Fibroblast of lung (primary cell): ENCODE measurements around the gene CGB7. TPM values are rescaled to one million over a fixed set of nuclear protein-coding genes. Genes with fewer than 3 reads are reported as not detected.

Source experiments
- DNase-seq, 2 donors: peaks; one replicate each; pipeline versions ENCODE4 v3.0.0 to v3.0.0-alpha.2; 2010; ENCODE audit warnings: low read depth in 2 of 2
- H2AFZ ChIP-seq: 2 replicates; pipeline ENCODE4 v1.5.1; 2012; ENCODE audit warnings: low read length, control low read depth, inconsistent platforms
- H3K27ac ChIP-seq: 2 replicates; pipeline ENCODE4 v1.5.1; 2011; ENCODE audit warnings: low read length, control low read depth; ENCODE audit not compliant: insufficient read depth
- H3K27me3 ChIP-seq: 2 replicates; pipeline ENCODE4 v1.5.1; 2011; ENCODE audit warnings: mild to moderate bottlenecking, low read length; ENCODE audit not compliant: control insufficient read depth, insufficient read depth
- H3K36me3 ChIP-seq: 2 replicates; pipeline ENCODE4 v1.5.1; 2011; ENCODE audit warnings: low read length; ENCODE audit not compliant: control insufficient read depth, insufficient read depth
- H3K4me1 ChIP-seq: 2 replicates; pipeline ENCODE4 v1.5.1; 2011; ENCODE audit warnings: low read length; ENCODE audit not compliant: control insufficient read depth, insufficient read depth; ENCODE audit errors: extremely low read depth
- H3K4me2 ChIP-seq: 2 replicates; pipeline ENCODE4 v1.5.1; 2011; ENCODE audit warnings: low read length, control low read depth; ENCODE audit not compliant: insufficient read depth; ENCODE audit errors: extremely low read depth
- H3K4me3 ChIP-seq, 4 experiments: fragments of 200-600 bp in 1 of 4; sonication (generic) in 1 of 4; replicated peaks in 1 of 4; 2 replicates each; pipeline ENCODE4 v1.5.1; 2011 to 2016; ENCODE audit warnings: low read length in 4 of 4, low read depth in 3 of 4, mild to moderate bottlenecking in 3 of 4, control low read depth in 2 of 4, inconsistent platforms in 1 of 4, mixed read lengths in 1 of 4; ENCODE audit not compliant: insufficient read depth in 1 of 4; ENCODE audit errors: control extremely low read depth in 1 of 4
- H3K79me2 ChIP-seq: 2 replicates; pipeline ENCODE4 v1.5.1; 2012; ENCODE audit warnings: mild to moderate bottlenecking, low read length, inconsistent platforms; ENCODE audit not compliant: control insufficient read depth, insufficient read depth
- H3K9ac ChIP-seq: 2 replicates; pipeline ENCODE4 v1.5.1; 2011; ENCODE audit warnings: mild to moderate bottlenecking, low read length, control low read depth; ENCODE audit not compliant: insufficient read depth
- H3K9me3 ChIP-seq: 2 replicates; pipeline ENCODE4 v1.5.1; 2012; ENCODE audit warnings: low read depth, low read length; ENCODE audit not compliant: control insufficient read depth, insufficient read depth
- H4K20me1 ChIP-seq: 2 replicates; pipeline ENCODE4 v1.5.1; 2011; ENCODE audit warnings: low read length; ENCODE audit not compliant: control insufficient read depth, insufficient read depth; ENCODE audit errors: extremely low read depth
- CTCF ChIP-seq, 2 donors: IDR thresholded peaks in 1 of 2; conservative IDR thresholded peaks in 1 of 2; 1 replicate in 1 of 2; 2 replicates in 1 of 2; pipeline ENCODE4 v1.5.1; 2011 to 2012; ENCODE audit warnings: low read length in 2 of 2, control low read depth in 1 of 2, inconsistent platforms in 1 of 2, low read depth in 1 of 2, mild to moderate bottlenecking in 1 of 2
- EZH2 ChIP-seq: IDR thresholded peaks from 2 replicates; pipeline ENCODE4 v1.5.1; 2012; ENCODE audit warnings: low read length, control low read depth, mild to moderate bottlenecking; ENCODE audit errors: missing control alignments
- polyA plus RNA-seq, 2 donors: library from polyadenylated mRNA; depleted of rRNA in 1 of 2; stranded (reverse) in 1 of 2; unstranded in 1 of 2; fragments of >200 nt; gene quantifications; 2 replicates each; pipeline ENCODE4 v1.2.1, GENCODE V29; 2011 to 2012; ENCODE audit warnings: missing spikeins in 1 of 2
- total RNA-seq: library from RNA; depleted of rRNA; stranded (reverse); fragments of >200 nt; gene quantifications from 2 replicates; pipeline ENCODE4 v1.2.1, GENCODE V29; 2014

CGB7 gene
- total and polyA plus RNA-seq, 2 donors (not counting 1 experiment from before 2014, with no cell fraction given) = under 0.01 to 0.12 TPM

GRCh38 chr19:49061445-49061844 is 3.9 kb upstream of the CGB7 start:
- Histone ChIP-seq H3K27me3 (peaks cover 20% of the 10 kb centered on the region), H3K4me1 (peaks cover 2% of the 10 kb centered on the region), H4K20me1 (no peaks in the 10 kb centered on the region), H3K79me2 (no peaks in the 10 kb centered on the region), H3K27ac (no peak overlapping the region), H3K4me2 (no peak overlapping the region), H3K9me3 (no peaks in the 10 kb centered on the region), H3K36me3 (no peaks in the 10 kb centered on the region), H3K4me3 (no peak overlapping the region), H3K9ac (no peak overlapping the region), H2AFZ (no peak overlapping the region)
- TF ChIP-seq CTCF (conservative IDR thresholded peaks at IDR 0.05 in 1 of 2, IDR thresholded peaks at IDR 0.05 in 1 of 2; ENCODE audit: low read depth in 1 of 2, low read length in 2 of 2) (no peak), EZH2 (no peak)
- no peak for DNase-seq

GRCh38 chr19:49061000-49061399 is 3.5 kb upstream of the CGB7 start:
- no peak for DNase-seq
- Histone ChIP-seq H3K79me2 (no peaks in the 10 kb centered on the region), H3K4me1 (peaks cover 2% of the 10 kb centered on the region), H3K9me3 (no peaks in the 10 kb centered on the region), H3K4me3 (no peak overlapping the region), H3K9ac (no peak overlapping the region), H3K27ac (no peak overlapping the region), H4K20me1 (no peaks in the 10 kb centered on the region), H2AFZ (no peak overlapping the region), H3K27me3 (peaks cover 16% of the 10 kb centered on the region), H3K36me3 (no peaks in the 10 kb centered on the region), H3K4me2 (no peak overlapping the region)
- TF ChIP-seq EZH2 = no peak
- no peak for TF ChIP-seq CTCF (conservative IDR thresholded peaks at IDR 0.05 in 1 of 2, IDR thresholded peaks at IDR 0.05 in 1 of 2; ENCODE audit: low read depth in 1 of 2, low read length in 2 of 2)

- no peak overlapping the region for H3K9ac ChIP-seq
- H3K9me3 ChIP-seq = no peaks in the 10 kb centered on the region
Observed at GRCh38 chr19:49059053-49059452, 1.5 kb upstream of the CGB7 start.

More at GRCh38 chr19:49059053-49059452, 1.5 kb upstream of the CGB7 start:
- TF ChIP-seq CTCF (conservative IDR thresholded peaks at IDR 0.05 in 1 of 2, IDR thresholded peaks at IDR 0.05 in 1 of 2; ENCODE audit: low read depth in 1 of 2, low read length in 2 of 2) (no peak), EZH2 (no peak)
- Histone ChIP-seq H3K79me2 (no peaks in the 10 kb centered on the region), H3K36me3 (no peaks in the 10 kb centered on the region), H3K4me2 (no peak overlapping the region), H3K4me3 (no peak overlapping the region), H2AFZ (no peak overlapping the region), H3K27ac (no peak overlapping the region), H4K20me1 (no peaks in the 10 kb centered on the region), H3K4me1 (peaks cover 2% of the 10 kb centered on the region), H3K27me3 (peaks cover 2% of the 10 kb centered on the region)
- DNase-seq = no peak
